Measurements from ENCODE around the gene SDHB. TPM values are rescaled to one million over a fixed set of nuclear protein-coding genes. Genes with fewer than 3 reads are reported as not detected.
A peak's percentile ranks its signal among the peaks of the same experiment; 100 is the strongest.

SDHB gene
- total and polyA plus RNA-seq, 9 of the 15 experiments (the other 6 are each of a cell fraction or from before 2014, with no cell fraction given), result 207 to 554 (median 365) TPM

- TF ChIP-seq ZHX1 (conservative IDR thresholded peaks at IDR 0.05; ENCODE audit: low read length) (no peak), NFIX (CRISPR knock-in tag; IDR thresholded peaks at IDR 0.05; ENCODE audit: low read depth) (no peak)
Measured at GRCh38 chr1:17023573-17023972, 30.3 kb downstream of the SDHB start (continued).

GRCh38 chr1:17023102-17023501, 30.7 kb downstream of the SDHB start:
- no peak overlapping the region for H2AFZ ChIP-seq (ENCODE audit: low read depth, low read length)
- H3K27ac ChIP-seq (ENCODE audit: extremely low read depth, low read depth, low read length), result no peak overlapping the region
- 58% methylated on average over 4 of the region's 4 CpGs for WGBS (ENCODE audit: insufficient coverage, low coverage, missing lambda C conversion rate)
- FAIRE-seq (no peak), ATAC-seq (no peak), DNase-seq (ENCODE audit: extremely low read depth in 1 of 4, low spot score in 3 of 4) (no peak)
- in situ Hi-C loops (cut with MboI), result no loop called here
- CTCF ChIA-PET (ENCODE audit: low intra/inter-chr PET ratio), result no interaction called here
- no TSS peak for BruUV-seq (replicated peaks)
- no peaks in the 10 kb centered on the region for H4K20me1 ChIP-seq (replicated peaks; ENCODE audit: control insufficient read depth, insufficient read depth, low read length)
- intact Hi-C loops (cut with micrococcal nuclease), result no loop called here
- no peaks in the 10 kb centered on the region for H3K79me2 ChIP-seq (ENCODE audit: control insufficient read depth, insufficient read depth, low read length)
- POLR2A ChIA-PET, result interaction anchor here (0.6 to 3.3 kb wide), 5 partner anchors 10 to 509 kb away, joined by 3 to 16 read pairs (median 4); no protein-coding TSS in a partner anchor
- no peaks in the 10 kb centered on the region for H3K27me3 ChIP-seq (ENCODE audit: control insufficient read depth in 2 of 2, insufficient read depth in 2 of 2, low read length in 2 of 2)
- no peaks in the 10 kb centered on the region for H3K9me3 ChIP-seq (replicated peaks; ENCODE audit: control insufficient read depth, insufficient read depth, low read depth, low read length)
- peaks cover 97% of the 10 kb centered on the region for H3K36me3 ChIP-seq (ENCODE audit: control insufficient read depth, insufficient read depth, low read length)
- no peak overlapping the region for H3K9ac ChIP-seq (ENCODE audit: insufficient read depth in 1 of 2, low read depth in 2 of 2, low read length in 2 of 2)
- no peaks in the 10 kb centered on the region for H3K9me1 ChIP-seq (ENCODE audit: control insufficient read depth, insufficient read depth, low read length)
- no peak overlapping the region for H3K4me2 ChIP-seq (ENCODE audit: insufficient read depth, low read length)
- TF ChIP-seq, protein P1, sequence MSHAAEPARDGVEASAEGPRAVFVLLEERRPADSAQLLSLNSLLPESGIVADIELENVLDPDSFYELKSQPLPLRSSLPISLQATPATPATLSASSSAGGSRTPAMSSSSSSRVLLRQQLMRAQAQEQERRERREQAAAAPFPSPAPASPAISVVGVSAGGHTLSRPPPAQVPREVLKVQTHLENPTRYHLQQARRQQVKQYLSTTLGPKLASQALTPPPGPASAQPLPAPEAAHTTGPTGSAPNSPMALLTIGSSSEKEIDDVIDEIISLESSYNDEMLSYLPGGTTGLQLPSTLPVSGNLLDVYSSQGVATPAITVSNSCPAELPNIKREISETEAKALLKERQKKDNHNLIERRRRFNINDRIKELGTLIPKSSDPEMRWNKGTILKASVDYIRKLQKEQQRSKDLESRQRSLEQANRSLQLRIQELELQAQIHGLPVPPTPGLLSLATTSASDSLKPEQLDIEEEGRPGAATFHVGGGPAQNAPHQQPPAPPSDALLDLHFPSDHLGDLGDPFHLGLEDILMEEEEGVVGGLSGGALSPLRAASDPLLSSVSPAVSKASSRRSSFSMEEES (CRISPR knock-in tag; IDR thresholded peaks at IDR 0.05), result peak; percentile 73
- no peak for TF ChIP-seq ZKSCAN8 (CRISPR knock-in tag; IDR thresholded peaks at IDR 0.05)
- TF ChIP-seq KAT8 (IDR thresholded peaks at IDR 0.05; ENCODE audit: low read depth), result no peak
- no peak for TF ChIP-seq TBP (optimal IDR thresholded peaks at IDR 0.05; ENCODE audit: low read depth, low read length)
- H3K4me1 ChIP-seq (replicated peaks in 1 of 2; ENCODE audit: control insufficient read depth in 2 of 2, insufficient read depth in 2 of 2, low read length in 2 of 2), result no peaks in the 10 kb centered on the region
- no peak overlapping the region for H3K4me3 ChIP-seq
